SK-N-SH (cell line): ENCODE measurements around the gene RNFT2. TPM values are rescaled to one million over a fixed set of nuclear protein-coding genes. Genes with fewer than 3 reads are reported as not detected.

Source experiments
- CTCF ChIA-PET: fragments of 300-600, 350-600 bp; formaldehyde crosslinking; extraction: SDS; loops from one replicate; lab custom pipeline; 2021; lab: Yijun Ruan, JAX
- POLR2A ChIA-PET: fragments of 350-600 bp; sonication (Branson Sonifier 250); formaldehyde crosslinking; extraction: SDS; loops from one replicate; lab custom pipeline; 2020; ENCODE audit warnings: antibody characterized with exemption, inconsistent platforms; lab: Yijun Ruan, JAX
- DNase-seq: peaks from one replicate; pipeline ENCODE4 v3.0.0; 2012
- H2AFZ ChIP-seq: fragments of 200-600 bp; sonication (generic); 2 replicates; pipeline ENCODE4 v1.8.1; 2016; ENCODE audit warnings: antibody characterized with exemption, mild to moderate bottlenecking, low read depth
- H3F3A ChIP-seq: fragments of 200-600 bp; sonication (generic); replicated peaks from 2 replicates; pipeline ENCODE3; 2016; ENCODE audit warnings: antibody characterized with exemption, mild to moderate bottlenecking; ENCODE audit not compliant: insufficient read depth
- H3K27ac ChIP-seq, 2 experiments: fragments of 200-500 bp in 1 of 2; fragments of 200-600 bp in 1 of 2; sonication (Bioruptor generic) in 1 of 2; sonication (generic), shearing (Covaris generic) in 1 of 2; 2 replicates each; pipeline versions ENCODE4 v1.5.1 to v1.6.1; 2014 to 2016; ENCODE audit warnings: low read depth in 2 of 2, inconsistent platforms in 1 of 2, low read length in 1 of 2, mild to moderate bottlenecking in 1 of 2, mixed read lengths in 1 of 2
- H3K27me3 ChIP-seq: fragments of 200-600 bp; sonication (generic), shearing (Covaris generic); 2 replicates; pipeline ENCODE4 v1.6.1; 2016; ENCODE audit warnings: mixed run types; ENCODE audit not compliant: insufficient read depth
- H3K36me3 ChIP-seq, 2 experiments: fragments of 200-500 bp in 1 of 2; fragments of 200-600 bp in 1 of 2; sonication (Bioruptor generic) in 1 of 2; sonication (generic) in 1 of 2; replicated peaks in 1 of 2; 2 replicates each; pipeline versions ENCODE3 to v1.5.1; 2014 to 2016; ENCODE audit warnings: low read length in 1 of 2, mild to moderate bottlenecking in 1 of 2; ENCODE audit not compliant: insufficient read depth in 2 of 2, control insufficient read depth in 1 of 2
- H3K4me1 ChIP-seq, 2 experiments: fragments of 200-500 bp in 1 of 2; fragments of 200-600 bp in 1 of 2; sonication (Bioruptor generic) in 1 of 2; sonication (generic), shearing (Covaris generic) in 1 of 2; 2 replicates each; pipeline versions ENCODE4 v1.5.1 to v1.6.1; 2014 to 2016; ENCODE audit warnings: low read depth in 1 of 2, low read length in 1 of 2, mixed run types in 1 of 2; ENCODE audit not compliant: insufficient read depth in 2 of 2, control insufficient read depth in 1 of 2
- H3K4me2 ChIP-seq: fragments of 200-600 bp; sonication (generic), shearing (Covaris generic); 2 replicates; pipeline ENCODE4 v1.6.1; 2017; ENCODE audit warnings: mixed run types
- H3K4me3 ChIP-seq, 2 experiments: fragments of 200-500 bp in 1 of 2; fragments of 200-600 bp in 1 of 2; sonication (Bioruptor generic) in 1 of 2; sonication (generic), shearing (Covaris generic) in 1 of 2; 2 replicates each; pipeline versions ENCODE4 v1.5.1 to v1.8.1; 2014 to 2016; ENCODE audit warnings: low read depth in 2 of 2, inconsistent platforms in 1 of 2, low read length in 1 of 2, mild to moderate bottlenecking in 1 of 2, mixed read lengths in 1 of 2, moderate library complexity in 1 of 2
- H3K79me2 ChIP-seq: fragments of 200-600 bp; sonication (generic); 2 replicates; pipeline ENCODE4 v1.8.1; 2017; ENCODE audit warnings: mild to moderate bottlenecking; ENCODE audit not compliant: insufficient read depth
- H3K9ac ChIP-seq: fragments of 200-600 bp; sonication (generic); 2 replicates; pipeline ENCODE4 v1.6.1; 2017; ENCODE audit warnings: mixed run types
- H3K9me2 ChIP-seq: fragments of 200-600 bp; sonication (generic); 2 replicates; pipeline ENCODE4 v1.6.1; 2017; ENCODE audit warnings: mixed run types
- H3K9me3 ChIP-seq: fragments of 200-600 bp; sonication (generic); 2 replicates; pipeline ENCODE4 v1.6.1; 2017; ENCODE audit warnings: mixed run types, mild to moderate bottlenecking, moderate library complexity
- H4K20me1 ChIP-seq: fragments of 200-600 bp; sonication (generic); 2 replicates; pipeline ENCODE4 v1.6.1; 2017; ENCODE audit warnings: mild to moderate bottlenecking, mixed run types; ENCODE audit not compliant: insufficient read depth
- CTCF ChIP-seq: fragments of 200-600 bp; sonication (generic); IDR thresholded peaks from 2 replicates; pipeline ENCODE4 v1.6.1; 2017; ENCODE audit warnings: antibody characterized with exemption, mild to moderate bottlenecking, moderate library complexity
- FOXJ3 ChIP-seq: sonication (generic); formaldehyde crosslinking; IDR thresholded peaks from 2 replicates; pipeline ENCODE4 v1.5.1; 2020; ENCODE audit warnings: mild to moderate bottlenecking, missing genetic modification reagents
- GABPA ChIP-seq: IDR thresholded peaks from 2 replicates; pipeline ENCODE4 v1.4.0; 2012; ENCODE audit warnings: low read depth, mild to moderate bottlenecking
- MEF2A ChIP-seq: IDR thresholded peaks from 2 replicates; pipeline ENCODE4 v1.4.0; 2012; ENCODE audit warnings: low read depth, borderline replicate concordance
- RFX5 ChIP-seq: IDR thresholded peaks from 2 replicates; pipeline ENCODE4 v1.6.1; 2012; ENCODE audit warnings: mild to moderate bottlenecking, improper control_type of control experiment, low read length
- TAF1 ChIP-seq: IDR thresholded peaks from 2 replicates; pipeline ENCODE4 v1.6.1; 2012; ENCODE audit warnings: low read depth, mild to moderate bottlenecking, low read length, moderate library complexity, borderline replicate concordance
- USF1 ChIP-seq: IDR thresholded peaks from 2 replicates; pipeline ENCODE4 v1.4.0; 2012; ENCODE audit warnings: low read depth, borderline replicate concordance
- USF2 ChIP-seq: fragments of 150-350 bp; IDR thresholded peaks from 2 replicates; pipeline ENCODE4 v1.6.1; 2017; ENCODE audit warnings: antibody characterized with exemption, low read length, low read depth, borderline replicate concordance
- YY1 ChIP-seq: IDR thresholded peaks from 2 replicates; pipeline ENCODE4 v1.4.0; 2012; ENCODE audit warnings: low read depth, mild to moderate bottlenecking
- WGBS: methylation state at CpG from one replicate; pipeline ENCODE4 v1.1.6; 2017; ENCODE audit warnings: low lambda C conversion rate; 5-methylcytosine and 5-hydroxymethylcytosine counted together
- polyA plus RNA-seq, 3 experiments: library from polyadenylated mRNA; depleted of rRNA; stranded (reverse); fragments of >200 nt; gene quantifications; 2 replicates each; pipeline ENCODE4 v1.2.3, GENCODE V29; 2012
- TF ChIP-seq, protein P1 (sequence below): IDR thresholded peaks from 2 replicates; pipeline ENCODE4 v1.4.0; 2012; ENCODE audit warnings: low read depth, borderline replicate concordance
- TF ChIP-seq, protein P2 (sequence below): IDR thresholded peaks from 2 replicates; pipeline ENCODE4; 2012

RNFT2 gene
- polyA plus RNA-seq, 1 of the 3 experiments (the other 2 are of a cell fraction), result 3.8 TPM

- H3F3A ChIP-seq, result no peaks in the 10 kb centered on the region
- no peak overlapping the region for H3K4me2 ChIP-seq
- H3K9me2 ChIP-seq, result no peaks in the 10 kb centered on the region
- 39% methylated on average over 4 of the region's 4 CpGs for WGBS
- ChIA-PET POLR2A (no interaction called here), CTCF (interaction anchor here (1.0 kb wide), 1 partner anchor 9 kb away, joined by 3 read pairs; no protein-coding TSS in a partner anchor)
- no peak overlapping the region for H2AFZ ChIP-seq
- no peaks in the 10 kb centered on the region for H3K27me3 ChIP-seq
- no peak overlapping the region for H3K4me3 ChIP-seq
- H3K79me2 ChIP-seq, result no peaks in the 10 kb centered on the region
- no peak for DNase-seq
- no peak overlapping the region for H3K9ac ChIP-seq
- no peaks in the 10 kb centered on the region for H3K36me3 ChIP-seq
- no peaks in the 10 kb centered on the region for H3K4me1 ChIP-seq
- no peak overlapping the region for H3K27ac ChIP-seq
- TF ChIP-seq YY1, result no peak
- no peaks in the 10 kb centered on the region for H4K20me1 ChIP-seq
- no peaks in the 10 kb centered on the region for H3K9me3 ChIP-seq
Measured at GRCh38 chr12:116870306-116870705, 132.2 kb downstream of the RNFT2 start.

- Histone ChIP-seq H3K36me3 (no peaks in the 10 kb centered on the region), H3K27ac (no peak overlapping the region), H3F3A (no peaks in the 10 kb centered on the region), H3K4me1 (peaks cover 0 to 8% of the 10 kb centered on the region in 2 experiments; a peak in 1 of 4 replicates), H3K9me2 (no peaks in the 10 kb centered on the region)
- POLR2A ChIA-PET, result no interaction called here
- TF ChIP-seq CTCF (no peak), USF1 (no peak), RFX5 (no peak), USF2 (no peak), TAF1 (no peak), MEF2A (no peak), GABPA (no peak), FOXJ3 (CRISPR knock-in tag) (no peak)
- TF ChIP-seq, protein P1, sequence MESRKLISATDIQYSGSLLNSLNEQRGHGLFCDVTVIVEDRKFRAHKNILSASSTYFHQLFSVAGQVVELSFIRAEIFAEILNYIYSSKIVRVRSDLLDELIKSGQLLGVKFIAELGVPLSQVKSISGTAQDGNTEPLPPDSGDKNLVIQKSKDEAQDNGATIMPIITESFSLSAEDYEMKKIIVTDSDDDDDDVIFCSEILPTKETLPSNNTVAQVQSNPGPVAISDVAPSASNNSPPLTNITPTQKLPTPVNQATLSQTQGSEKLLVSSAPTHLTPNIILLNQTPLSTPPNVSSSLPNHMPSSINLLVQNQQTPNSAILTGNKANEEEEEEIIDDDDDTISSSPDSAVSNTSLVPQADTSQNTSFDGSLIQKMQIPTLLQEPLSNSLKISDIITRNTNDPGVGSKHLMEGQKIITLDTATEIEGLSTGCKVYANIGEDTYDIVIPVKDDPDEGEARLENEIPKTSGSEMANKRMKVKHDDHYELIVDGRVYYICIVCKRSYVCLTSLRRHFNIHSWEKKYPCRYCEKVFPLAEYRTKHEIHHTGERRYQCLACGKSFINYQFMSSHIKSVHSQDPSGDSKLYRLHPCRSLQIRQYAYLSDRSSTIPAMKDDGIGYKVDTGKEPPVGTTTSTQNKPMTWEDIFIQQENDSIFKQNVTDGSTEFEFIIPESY, result no peak
- TF ChIP-seq, protein P2, sequence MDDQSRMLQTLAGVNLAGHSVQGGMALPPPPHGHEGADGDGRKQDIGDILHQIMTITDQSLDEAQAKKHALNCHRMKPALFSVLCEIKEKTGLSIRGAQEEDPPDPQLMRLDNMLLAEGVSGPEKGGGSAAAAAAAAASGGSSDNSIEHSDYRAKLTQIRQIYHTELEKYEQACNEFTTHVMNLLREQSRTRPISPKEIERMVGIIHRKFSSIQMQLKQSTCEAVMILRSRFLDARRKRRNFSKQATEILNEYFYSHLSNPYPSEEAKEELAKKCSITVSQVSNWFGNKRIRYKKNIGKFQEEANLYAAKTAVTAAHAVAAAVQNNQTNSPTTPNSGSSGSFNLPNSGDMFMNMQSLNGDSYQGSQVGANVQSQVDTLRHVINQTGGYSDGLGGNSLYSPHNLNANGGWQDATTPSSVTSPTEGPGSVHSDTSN, result no peak
- TF ChIP-seq, all 33 proteins: peak for 0
- no peaks in the 10 kb centered on the region for H3K9me3 ChIP-seq
- no peak overlapping the region for H3K9ac ChIP-seq
- no peak overlapping the region for H2AFZ ChIP-seq
- peaks cover 23% of the 10 kb centered on the region for H3K27me3 ChIP-seq
- CTCF ChIA-PET, result interaction anchor here (3.3 kb wide), 1 partner anchor 11 kb away, joined by 19 read pairs; no protein-coding TSS in a partner anchor
- no peak for DNase-seq
- no peaks in the 10 kb centered on the region for H4K20me1 ChIP-seq
- 52% methylated on average over 3 of the region's 4 CpGs for WGBS
- H3K79me2 ChIP-seq, result no peaks in the 10 kb centered on the region
- H3K4me3 ChIP-seq, result no peak overlapping the region
- H3K4me2 ChIP-seq, result no peak overlapping the region
Measured at GRCh38 chr12:116874324-116874995, 136.3 kb downstream of the RNFT2 start.
